ENCODE measurements around the gene TIMM17A. TPM values are rescaled to one million over a fixed set of nuclear protein-coding genes. Genes with fewer than 3 reads are reported as not detected.
"Not testable (repeated sequence)": the region's sequence is repeated elsewhere in the genome, so short reads cannot be mapped to it uniquely, and the experiment has no call there.

The TIMM17A gene
- total RNA-seq, 1 donor from 2014 or later: 82.8 TPM

DNA sequence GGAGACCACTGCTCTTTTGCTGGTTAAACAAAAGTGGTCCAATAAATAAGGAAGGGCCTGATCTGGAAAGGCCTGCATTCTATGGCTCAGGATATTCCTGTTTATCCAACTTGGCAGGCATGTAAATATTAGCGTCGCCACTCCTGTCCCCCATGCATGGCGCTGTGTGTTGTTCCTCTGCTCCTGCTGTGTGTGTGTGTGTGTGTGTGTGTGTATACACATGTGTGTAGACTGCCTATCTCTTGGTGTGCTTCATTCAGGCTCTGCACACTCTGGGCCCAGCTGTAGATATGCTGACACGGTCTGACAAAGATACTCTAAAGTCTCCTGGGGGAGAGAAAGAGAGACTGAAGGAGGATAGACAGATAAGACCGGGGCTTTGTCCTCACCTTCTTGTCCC is 15.7 kb upstream of the TIMM17A start:
- no peak for DNase-seq (ENCODE audit: low read depth, low spot score)

DNA sequence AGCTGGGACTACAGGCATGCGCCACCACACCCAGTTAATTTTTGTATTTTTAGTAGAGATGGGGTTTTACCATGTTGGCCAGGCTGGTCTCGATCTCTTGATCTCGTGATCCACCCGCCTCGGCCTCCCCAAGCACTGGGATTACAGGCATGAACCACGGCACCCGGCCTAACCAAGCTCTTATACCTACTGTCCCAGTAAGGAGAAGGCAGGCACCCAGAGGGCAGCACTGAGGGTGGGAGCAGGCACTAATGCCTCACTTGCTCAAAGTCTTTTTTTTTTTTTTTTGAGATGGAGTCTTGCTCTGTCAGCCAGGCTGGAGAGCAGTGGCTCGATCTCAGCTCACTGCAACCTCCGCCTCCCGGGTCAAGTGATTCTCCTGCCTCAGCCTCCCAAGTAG is 15.0 kb upstream of the TIMM17A start:
- DNase-seq (ENCODE audit: low read depth, low spot score): not testable (repeated sequence)

DNA sequence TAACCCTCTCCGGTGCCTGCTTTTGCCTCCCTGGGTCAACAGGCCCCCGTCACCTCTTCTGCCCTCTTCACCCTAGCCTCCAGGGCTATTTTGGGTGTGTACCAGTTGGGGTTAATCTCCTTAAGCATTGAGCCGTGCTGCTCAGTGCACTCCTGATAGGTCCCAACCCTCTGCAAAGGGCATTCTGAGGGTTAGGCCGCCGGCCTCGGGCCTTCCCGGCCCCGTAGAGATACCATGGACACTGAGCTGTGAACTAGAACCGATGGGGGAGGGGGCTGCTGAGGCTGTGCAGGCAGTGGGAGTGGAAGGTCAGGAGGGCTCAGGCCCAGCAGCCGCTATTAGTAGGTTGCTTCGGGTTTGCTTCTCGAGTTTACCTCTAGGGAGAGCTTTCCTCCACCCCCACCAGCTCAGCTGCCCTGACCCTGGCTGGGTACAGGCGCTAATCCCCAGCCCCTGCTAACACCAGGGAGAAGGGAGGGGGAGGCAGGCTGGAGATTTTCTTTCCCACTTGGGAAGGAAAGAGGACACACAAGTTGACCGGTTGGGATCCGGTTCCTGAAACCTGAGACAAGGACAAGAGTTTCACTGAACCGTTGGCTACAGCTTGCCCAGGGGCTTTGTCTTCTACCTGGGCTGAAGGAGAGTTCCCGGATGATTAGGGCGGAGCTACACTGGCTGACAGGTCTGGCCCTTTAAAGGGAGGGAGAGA is 13.7 kb upstream of the TIMM17A start:
- no peak for DNase-seq (ENCODE audit: low read depth, low spot score)

DNA sequence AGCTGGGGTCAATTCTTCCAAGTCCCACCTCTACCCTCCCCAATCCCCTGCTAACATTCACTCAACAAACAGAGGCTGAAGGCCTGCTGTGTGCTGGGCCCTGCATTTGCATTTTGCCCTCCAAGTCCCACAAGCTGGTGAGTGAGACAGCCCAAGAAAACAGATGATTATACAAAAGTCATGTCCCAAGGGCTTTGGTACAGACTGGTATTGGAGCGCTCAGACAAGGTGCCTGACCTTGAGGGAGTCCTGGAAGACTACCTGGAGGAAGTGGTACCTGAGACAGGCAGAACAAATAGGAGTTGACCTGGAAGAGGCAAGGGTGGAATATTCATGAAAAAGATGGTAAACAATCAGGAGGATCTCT is 13.2 kb upstream of the TIMM17A start:
- no peak for DNase-seq (ENCODE audit: low read depth, low spot score)

DNA sequence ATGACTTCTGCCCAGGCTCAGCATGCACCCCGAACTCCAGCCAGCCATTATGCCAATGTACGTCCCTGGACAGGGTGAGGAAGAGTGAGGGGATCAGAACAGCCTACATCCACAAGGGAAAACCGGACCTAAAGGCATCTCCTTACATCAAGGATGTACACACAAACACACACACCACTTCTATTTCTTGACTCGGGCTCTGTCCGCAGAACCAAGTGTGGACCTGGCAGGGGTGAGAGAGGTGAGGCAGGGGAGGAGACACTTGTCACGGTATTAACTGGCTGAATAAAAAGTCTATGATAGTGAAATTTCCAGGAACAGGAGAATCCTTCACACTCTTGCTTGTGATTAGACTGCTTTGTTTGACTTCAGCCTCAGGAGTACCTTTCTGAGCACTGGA is 11.3 kb upstream of the TIMM17A start:
- no peak for DNase-seq (ENCODE audit: low read depth, low spot score)

DNA sequence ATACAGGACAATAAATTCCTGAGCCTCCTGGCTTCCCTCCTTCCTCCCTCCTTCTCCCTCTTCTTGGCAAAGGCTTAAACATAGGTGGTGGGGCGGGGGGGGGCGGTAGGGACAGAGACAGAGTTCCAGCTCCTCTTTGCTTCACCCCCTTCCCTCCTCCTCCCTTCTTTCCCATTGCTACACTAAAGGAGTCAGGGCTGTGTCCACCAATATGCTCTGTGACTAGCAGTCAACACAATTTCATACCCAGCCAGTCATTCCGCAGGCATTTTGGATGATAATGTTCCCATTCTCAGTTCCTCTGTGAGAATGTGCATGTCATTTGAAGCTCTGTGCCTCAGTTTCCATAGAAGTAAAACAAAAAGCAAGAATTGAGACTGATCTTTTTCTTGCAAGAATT is 10.7 kb upstream of the TIMM17A start:
- DNase-seq (ENCODE audit: low read depth, low spot score): no peak

DNA sequence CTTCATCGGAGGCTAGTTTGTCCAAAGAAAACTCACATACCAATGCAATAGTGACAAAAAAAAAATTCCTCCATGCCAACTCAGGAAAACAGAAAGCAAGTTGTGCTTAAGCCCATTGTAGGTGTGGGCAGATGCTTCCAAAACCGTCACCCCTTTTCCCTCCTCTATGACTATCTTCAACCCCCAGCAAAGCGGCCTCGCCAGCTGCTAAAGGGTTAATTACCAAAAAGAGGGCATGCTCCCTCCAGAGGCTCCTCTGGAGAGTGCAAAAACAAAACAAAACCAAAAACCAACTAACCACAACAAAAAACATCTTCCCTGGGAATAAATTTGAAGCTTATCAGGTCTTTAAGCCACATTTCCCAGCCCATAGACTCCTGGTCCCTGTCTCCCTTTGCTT is 10.1 kb upstream of the TIMM17A start:
- DNase-seq (ENCODE audit: low read depth, low spot score): no peak

DNA sequence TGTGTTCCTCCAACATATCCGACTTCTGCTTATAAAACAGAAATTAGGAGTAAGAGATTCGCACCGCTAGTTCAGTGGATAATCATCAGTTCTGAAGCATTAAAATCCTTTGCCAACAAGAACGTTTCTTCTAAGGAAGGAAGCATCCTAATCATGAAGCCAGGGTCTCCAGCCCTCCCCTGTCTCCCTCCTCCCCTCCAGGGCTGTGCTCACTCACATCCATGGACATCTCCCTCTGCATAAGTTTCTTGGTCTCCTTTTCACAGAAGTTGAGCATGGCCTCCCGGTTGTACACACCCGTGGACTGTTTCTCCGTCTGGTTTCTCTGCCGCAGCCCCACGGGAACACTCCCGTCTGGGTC is 9.5 kb upstream of the TIMM17A start:
- DNase-seq (ENCODE audit: low read depth, low spot score): no peak

DNA sequence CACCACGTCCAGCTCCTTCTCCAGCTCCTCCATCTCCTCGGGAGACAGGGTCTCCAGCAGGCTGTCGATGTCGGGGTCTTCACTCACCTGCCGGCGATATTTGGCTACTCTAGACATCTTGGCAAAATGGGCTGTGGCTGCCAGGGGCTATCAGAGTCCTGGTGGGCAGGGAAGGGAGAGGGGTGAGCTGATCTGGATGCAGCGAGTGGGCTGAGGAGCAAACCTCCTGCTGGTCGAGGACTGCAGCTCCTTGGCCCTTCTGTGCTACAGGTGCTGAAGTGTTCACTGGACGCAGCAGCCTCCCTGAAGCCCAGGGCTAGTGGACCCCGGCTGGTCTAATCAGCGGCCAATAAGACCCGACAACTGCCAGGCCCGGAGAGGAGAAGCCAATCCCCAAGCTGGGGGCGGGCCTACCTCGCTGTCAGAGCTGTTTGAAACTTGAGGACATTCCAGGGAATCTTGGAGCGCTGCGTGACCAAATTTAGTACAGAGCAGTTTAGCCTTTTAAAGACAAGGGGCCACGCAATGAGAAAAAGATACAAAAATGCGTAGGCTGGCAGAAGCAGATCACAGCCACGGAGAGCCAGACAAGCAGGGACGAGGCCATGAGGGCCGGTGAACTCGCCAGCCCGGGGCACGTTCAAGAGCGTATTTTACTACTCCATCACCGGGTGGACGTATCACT is 8.9 kb upstream of the TIMM17A start, which contains the start of gene LMOD1:
Gene LMOD1 (minus strand): TSS at position 325 of the 685 bp plus-strand sequence. CDS start 208 bp downstream, at position 117.
- peak; percentile 49 for DNase-seq (ENCODE audit: low read depth, low spot score)

DNA sequence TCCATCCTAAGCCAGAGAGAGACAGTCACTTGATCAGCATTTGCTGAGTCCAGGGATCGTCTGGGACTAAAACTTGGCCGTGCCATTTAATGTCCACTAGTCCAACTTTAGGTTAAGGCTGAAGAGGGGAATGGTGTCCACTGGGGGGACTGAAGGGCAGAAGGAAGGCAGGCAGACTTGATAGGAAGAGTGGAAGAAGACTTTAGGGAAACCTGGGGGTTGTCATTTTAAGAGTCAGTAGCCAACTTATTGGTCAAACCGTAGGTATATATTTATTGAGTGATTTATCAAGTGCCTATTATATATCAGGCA is 7.7 kb upstream of the TIMM17A start:
- DNase-seq (ENCODE audit: low read depth, low spot score): no peak

DNA sequence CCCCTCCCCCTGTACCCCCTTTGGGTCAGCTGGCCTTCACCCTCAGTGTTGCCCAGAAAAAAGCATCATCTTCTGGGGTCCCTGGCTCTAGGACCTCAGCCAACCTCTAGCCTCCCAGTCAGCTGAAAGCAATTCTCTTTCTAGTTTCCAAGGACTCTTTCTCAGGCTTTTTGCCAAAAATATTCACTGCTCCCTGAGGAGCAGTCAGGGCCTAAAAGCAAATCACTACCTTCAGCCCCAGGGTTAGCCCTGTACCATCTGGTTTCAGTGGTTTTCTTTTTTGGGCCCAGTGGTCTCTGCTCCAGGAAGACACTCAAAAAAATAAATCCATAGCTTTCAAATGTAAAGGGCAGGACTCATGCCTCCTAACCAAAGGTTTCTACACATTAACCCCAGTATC is 5.8 kb upstream of the TIMM17A start:
- DNase-seq (ENCODE audit: low read depth, low spot score): no peak

DNA sequence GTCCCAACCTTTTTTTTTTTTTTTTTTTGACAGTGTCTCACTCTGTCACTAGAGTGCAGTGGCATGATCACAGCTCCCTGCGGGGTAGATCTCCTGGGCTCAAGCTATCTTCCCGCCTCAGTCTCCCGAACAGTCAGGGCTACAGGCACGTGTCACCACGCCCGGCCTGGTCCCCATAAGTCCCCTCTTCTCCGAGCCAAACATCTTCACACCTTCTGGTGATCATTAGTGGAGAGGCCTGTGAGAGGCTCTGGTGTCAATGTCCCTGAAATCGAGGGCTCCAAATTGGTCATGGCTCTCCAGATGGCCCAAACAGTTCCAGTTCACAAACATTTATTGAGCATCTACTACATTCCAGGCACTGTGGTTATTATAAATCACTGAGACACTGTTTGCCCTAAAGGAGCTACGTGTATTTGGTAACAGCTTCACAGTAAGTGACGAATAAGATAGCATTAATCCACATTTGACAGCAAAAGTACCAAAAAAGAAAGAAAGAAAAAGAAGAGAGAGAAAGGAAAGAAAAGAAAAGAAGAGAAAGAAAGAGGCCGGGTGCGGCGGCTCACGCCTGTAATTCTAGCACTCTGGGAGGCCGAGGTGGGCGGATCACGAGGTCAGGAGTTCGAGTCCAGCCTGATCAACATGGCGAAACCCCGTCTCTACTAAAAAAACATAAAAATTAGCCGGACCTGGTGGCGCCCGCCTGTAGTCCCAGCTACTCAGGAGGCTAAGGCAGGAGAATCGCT is 867 bp upstream of the TIMM17A start:
- DNase-seq (ENCODE audit: low read depth, low spot score): no peak

DNA sequence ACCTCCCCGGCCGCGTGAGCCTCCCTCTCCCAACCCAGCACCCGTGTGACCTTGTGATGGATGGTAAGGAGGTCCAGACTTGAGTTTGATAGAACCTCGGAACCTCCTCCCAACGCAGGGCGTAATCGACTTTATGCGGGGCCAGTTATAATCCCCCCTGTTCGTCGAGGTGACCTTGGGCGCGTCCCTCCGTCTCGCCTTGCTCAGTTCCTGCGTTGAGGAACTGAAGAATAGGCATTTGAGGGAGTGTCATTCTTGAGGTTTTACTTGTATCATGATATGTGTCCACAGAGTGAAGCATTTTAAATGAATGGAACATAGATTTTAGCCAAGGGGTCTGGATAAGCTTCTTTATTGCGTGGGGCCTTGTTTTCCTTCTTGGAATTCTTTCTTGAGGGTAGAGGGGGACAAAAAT is 433 bp downstream of the TIMM17A start:
- no peak for DNase-seq (ENCODE audit: low read depth, low spot score)

DNA sequence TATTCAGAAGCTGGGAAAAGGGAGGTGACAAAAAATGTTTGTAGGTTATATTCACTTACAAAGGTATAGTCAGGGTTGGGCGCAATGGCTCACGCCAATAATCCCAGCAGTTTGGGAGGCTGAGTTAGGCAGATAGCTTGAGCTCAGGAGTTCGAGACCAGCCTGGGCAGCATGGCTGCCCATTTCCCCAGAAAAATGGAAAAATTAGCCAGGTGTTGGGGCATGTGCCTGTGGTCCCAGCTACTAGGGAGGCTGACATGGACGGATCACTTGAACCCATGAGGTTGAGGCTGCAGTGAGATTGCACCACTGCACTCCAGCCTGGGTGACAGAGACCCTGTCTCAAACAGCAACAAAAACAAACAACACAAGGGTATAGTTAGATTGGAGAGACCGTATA is 3.0 kb downstream of the TIMM17A start:
- no peak for DNase-seq (ENCODE audit: low read depth, low spot score)

DNA sequence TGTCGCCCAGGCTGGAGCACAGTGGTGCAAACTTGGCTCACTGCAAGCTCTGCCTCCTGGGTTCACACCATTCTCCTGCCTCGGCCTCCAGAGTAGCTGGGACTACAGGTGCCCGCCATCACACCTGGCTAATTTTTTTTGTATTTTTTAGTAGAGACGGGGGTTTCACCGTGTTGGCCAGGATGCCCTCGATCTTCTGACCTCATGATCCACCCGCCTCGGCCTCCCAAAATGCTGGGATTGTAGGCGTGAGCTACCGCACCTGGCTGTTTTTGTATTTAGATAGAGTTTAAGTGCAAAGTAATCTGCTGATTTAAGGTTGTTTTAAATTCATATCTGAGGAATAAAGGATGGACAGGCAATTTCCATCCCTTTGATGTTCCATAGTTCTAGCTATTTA is 7.1 kb downstream of the TIMM17A start:
- DNase-seq (ENCODE audit: low read depth, low spot score): not testable (repeated sequence)

DNA sequence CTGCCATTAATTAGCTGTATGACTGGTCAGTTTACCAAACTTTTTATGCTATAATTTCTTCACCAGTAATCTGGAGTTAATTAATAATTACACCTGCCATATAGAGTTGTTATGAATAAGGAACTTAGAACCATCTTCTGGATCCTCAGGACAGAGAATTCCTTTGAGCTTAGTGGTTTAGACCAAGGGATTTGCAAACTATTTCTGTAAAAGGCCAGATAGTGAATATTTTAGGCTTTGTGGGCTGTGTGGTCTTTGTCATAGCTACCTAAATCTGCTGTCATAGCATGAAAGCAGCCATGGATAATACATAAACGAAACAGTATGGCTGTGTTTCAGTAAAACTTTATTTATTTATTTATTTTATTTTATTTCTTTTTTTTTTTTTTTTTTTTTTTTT is 9.0 kb downstream of the TIMM17A start:
- no peak for DNase-seq (ENCODE audit: low read depth, low spot score)

DNA sequence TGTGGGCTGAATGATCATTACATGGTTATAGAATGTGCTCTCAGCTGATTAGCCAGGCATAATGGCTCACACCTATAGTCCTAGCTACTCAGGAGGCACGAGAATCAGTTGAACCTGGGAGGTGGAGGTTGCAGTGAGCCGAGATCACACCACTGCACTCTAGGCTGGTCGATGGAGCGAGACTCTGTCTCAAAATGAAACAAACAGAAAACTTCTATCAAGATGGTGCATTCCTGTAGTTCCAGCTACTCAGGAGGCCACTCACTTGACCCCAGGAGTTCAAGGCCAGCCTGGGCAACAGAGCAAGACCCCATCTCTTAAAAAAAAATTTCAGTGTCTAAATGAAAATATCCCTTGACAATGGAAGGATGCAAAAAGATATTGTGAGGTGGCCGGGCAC is 10.9 kb downstream of the TIMM17A start:
- DNase-seq (ENCODE audit: low read depth, low spot score): no peak

DNA sequence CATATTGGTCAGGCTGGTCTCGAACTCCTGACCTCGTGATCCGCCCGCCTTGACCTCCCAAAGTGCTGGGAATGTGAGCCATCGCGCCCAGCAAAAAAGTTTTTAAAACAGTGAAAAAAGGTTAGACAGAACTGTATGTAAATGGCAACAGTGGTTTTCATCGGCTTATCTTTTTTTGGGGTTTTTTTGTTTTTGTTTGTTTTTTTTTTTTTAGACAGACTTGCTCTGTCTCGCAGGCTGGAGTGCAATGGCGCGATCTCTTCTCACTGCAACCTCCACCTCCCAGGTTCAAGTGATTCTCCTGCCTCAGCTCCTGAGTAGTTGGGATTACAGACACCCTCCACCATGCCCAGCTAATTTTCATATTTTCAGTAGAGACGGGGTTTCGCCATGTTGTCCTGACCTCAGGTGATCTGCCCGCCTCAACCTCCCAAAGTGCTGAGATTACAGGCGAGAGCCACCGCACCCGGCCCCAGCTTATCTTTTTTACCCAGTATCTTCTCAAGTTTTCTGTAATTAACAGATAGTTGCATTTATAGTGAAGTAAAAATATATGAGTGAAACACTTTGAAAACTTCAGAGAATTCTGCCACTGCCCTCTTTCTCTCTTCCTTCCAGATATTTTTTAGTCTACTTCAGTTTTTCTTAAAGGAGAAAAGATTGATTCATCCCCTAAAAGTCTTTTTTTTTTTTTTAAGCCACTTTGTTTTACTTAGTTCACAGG is 13.1 kb downstream of the TIMM17A start:
- no peak for DNase-seq (ENCODE audit: low read depth, low spot score)

DNA sequence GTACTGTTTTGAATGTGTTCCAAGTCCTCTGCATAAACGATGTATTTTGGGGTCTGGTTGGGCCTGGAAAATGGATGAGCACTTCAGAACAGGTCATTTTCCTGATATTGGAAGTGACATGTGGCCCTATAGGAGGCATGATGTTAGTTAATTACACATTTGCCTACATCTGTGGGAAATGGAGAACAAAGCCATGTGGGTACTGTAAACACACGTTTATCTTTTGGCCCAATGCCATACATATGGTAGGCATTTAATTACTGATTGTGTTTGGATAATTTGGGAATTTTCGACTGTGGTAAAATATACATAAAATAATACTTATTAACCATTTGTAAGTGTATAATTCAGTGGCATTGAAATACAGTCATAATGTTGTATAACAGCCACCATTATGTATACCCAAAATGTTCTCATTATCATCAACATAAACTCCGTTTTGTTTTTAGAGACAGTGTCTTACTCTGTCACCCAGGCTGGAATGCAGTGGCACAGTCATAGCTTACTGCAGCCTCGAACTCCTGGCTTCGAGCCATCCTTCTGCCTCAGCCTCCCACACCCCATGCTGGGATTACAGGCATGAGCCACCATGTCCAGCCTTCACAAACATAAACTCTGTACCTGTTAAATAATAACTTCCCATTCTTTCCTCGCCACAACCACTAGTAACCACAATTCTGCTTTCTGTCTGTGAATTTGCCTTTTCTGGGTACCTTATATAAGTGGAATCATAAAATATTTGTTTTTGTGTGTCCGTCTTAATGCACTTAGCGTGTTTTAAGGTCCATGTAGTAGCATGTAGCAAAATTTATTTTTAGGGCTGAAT is 15.2 kb downstream of the TIMM17A start:
- no peak for DNase-seq (ENCODE audit: low read depth, low spot score)

DNA sequence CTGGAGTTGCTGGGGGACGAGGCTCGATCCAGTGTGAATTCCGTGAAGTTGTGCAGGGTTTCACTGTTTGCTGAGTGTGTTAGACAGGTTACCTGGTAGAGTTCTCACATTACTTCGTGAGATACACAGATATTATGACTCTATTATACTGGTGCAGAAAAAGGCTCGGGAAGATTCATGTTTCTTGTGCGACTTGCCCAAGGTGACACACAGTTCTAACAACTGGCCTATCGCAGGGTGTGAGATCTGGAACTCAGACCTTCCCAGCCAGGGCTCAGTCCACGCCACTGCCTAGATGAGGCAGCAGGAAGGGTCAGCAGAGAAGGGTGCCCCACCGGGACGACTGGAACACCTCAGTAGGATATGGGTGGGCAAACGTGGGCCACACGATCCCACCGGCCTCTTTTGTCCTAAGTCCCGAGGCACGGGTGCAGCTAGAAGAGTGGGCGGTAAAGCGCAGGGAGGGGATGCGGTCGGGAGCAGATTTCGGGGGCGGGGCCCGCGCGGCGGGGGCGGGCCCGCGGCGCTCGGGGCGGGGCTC is 26.8 kb downstream of the TIMM17A start:
- DNase-seq (ENCODE audit: low read depth, low spot score): no peak
